Activated T-cell treated with anti-CD3 and anti-CD28 coated beads, Interleukin-2, amount 50 U/mL, for 4 hours (primary cell): ENCODE results near the gene CDC42EP1. TPM values are rescaled to one million over a fixed set of nuclear protein-coding genes. Genes with fewer than 3 reads are reported as not detected.
"Not testable (repeated sequence)": the region's sequence is repeated elsewhere in the genome, so short reads cannot be mapped to it uniquely, and the experiment has no call there.

Source experiments
- ATAC-seq, 2 donors: fragments of 200-7000 bp; cut with Tn5 transposase; one replicate each; pipeline ENCODE4 v1.10.0; 2021
- DNase-seq: peaks from one replicate; pipeline ENCODE4 v3.0.0-alpha.2; 2020
- H3K27me3 Mint-ChIP-seq: one replicate; pipeline ENCODE4 v1.8.0; 2021; ENCODE audit warnings: low read depth, mixed read lengths
- H3K36me3 Mint-ChIP-seq: one replicate; pipeline ENCODE4 v1.8.0; 2022; ENCODE audit warnings: mixed read lengths; ENCODE audit not compliant: insufficient read depth
- H3K4me1 Mint-ChIP-seq: one replicate; pipeline ENCODE4 v1.8.0; 2021; ENCODE audit warnings: low read depth, mixed read lengths
- H3K4me3 Mint-ChIP-seq: one replicate; pipeline ENCODE4 v1.8.0; 2021; ENCODE audit warnings: mild to moderate bottlenecking, moderate library complexity, mixed read lengths
- H3K9me3 Mint-ChIP-seq: one replicate; pipeline ENCODE4 v1.8.0; 2021; ENCODE audit warnings: mixed read lengths
- total RNA-seq, 3 donors: library from RNA; stranded (reverse); gene quantifications; one replicate each; pipeline ENCODE4 v1.2.1, GENCODE V29; 2021

Gene CDC42EP1
- total RNA-seq, 3 donors from 2014 or later = 0.13 to 0.42 (median 0.35) TPM

DNA sequence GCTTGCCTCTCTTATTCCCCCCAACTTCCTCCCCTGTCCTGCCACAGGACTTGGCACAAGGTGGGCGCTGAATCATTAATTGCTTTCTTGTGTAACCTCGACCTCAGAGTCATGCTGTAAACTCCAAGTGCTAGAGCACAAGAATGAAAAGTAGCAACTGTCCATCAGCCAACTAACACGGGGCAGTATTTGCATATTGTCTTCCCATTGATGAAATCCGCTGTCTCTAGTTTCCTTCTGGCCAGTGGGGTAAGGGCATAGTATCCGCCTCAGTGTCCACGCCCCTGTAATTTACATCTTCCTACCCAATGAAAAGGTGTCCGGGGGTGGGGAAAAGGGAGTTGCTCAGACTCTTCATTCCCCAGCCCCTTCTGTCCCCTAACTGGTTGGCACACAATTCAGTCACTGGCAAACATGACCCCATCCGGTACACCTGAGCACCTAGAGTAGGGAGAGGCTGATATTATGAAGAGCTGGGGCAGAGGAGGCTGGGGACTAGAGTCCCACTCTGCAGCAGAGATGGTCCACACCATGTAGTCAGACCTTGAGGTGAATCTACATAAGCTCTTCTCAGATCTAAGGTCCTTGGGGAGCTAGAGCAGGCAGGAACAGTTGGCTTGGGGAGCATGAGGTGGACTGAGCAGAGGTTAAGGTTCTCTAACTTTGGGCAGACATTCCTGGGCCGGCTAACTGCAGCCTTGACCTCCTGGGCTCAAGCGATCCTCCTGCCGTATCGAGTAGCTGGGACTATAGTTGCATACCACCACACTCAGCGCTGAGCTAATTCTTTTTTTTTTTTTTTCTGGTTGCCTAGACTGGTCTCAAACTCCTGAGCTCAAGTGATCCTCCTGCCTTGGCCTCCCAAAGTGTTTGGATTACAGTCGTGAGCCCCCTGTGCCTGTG, 41.5 kb downstream of the CDC42EP1 start:
- H3K4me1 Mint-ChIP-seq = peaks cover 23% of the 10 kb centered on the region
- ATAC-seq (peak; percentile 11 to 34), DNase-seq (no peak)
- H3K4me3 Mint-ChIP-seq = no peak overlapping the region
- no peaks in the 10 kb centered on the region for H3K9me3 Mint-ChIP-seq
- H3K36me3 Mint-ChIP-seq = no peaks in the 10 kb centered on the region
- no peaks in the 10 kb centered on the region for H3K27me3 Mint-ChIP-seq

- not testable (repeated sequence) for DNase-seq, H3K36me3 Mint-ChIP-seq, H3K4me3 Mint-ChIP-seq, H3K9me3 Mint-ChIP-seq, ATAC-seq, H3K27me3 Mint-ChIP-seq
- H3K4me1 Mint-ChIP-seq = peaks cover 30% of the 10 kb centered on the region
Observed at GRCh38 chr22:37602546-37603277, 42.4 kb downstream of the CDC42EP1 start.

DNA sequence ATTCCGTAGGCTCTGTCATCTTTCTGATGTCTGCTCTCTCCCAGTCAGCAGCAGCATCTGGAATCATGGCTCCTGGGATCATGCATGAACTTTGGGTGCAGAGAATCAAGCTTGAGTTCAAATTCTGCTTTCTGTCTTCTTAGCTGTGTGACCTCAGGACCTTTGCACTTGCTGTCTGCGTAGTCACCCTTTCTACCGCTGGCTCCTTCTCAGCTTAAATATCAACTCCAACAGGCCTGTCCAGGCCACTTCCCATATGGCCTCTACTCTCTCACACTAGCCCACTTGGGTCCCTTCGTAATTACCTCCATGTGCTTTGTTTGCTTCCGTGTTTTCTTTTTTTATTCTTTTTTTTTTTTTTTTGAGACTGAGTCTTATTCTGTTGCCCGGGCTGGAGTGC, 43.8 kb downstream of the CDC42EP1 start:
- Mint-ChIP-seq H3K27me3 (no peaks in the 10 kb centered on the region), H3K4me1 (peaks cover 36% of the 10 kb centered on the region), H3K4me3 (no peak overlapping the region), H3K36me3 (no peaks in the 10 kb centered on the region), H3K9me3 (no peaks in the 10 kb centered on the region)
- no peak for ATAC-seq
- DNase-seq = no peak

DNA sequence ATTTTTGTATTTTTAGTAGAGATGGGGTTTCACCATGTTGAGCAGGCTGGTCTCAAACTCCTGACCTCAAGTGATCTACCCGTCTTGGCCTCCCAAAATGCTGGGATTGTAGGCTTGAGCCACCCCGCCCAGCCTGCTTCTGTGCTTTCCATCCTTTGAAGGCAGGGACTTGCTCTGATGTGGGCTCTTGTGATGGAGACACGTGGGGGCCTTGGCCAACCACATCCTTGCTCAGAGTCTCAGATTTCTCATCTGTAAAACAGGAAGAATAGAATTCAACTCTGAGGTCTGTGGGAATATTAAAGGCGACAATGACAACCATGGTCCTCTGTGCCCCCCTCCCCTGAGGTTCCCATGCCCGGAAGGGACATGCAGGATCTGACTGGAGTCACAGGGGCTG, 44.6 kb downstream of the CDC42EP1 start:
- Mint-ChIP-seq H3K36me3 (no peaks in the 10 kb centered on the region), H3K9me3 (no peaks in the 10 kb centered on the region), H3K27me3 (no peaks in the 10 kb centered on the region), H3K4me1 (peaks cover 41% of the 10 kb centered on the region), H3K4me3 (peak overlapping the region; percentile 16)
- DNase-seq = peak; percentile 34
- no peak for ATAC-seq

- Mint-ChIP-seq H3K27me3 (no peaks in the 10 kb centered on the region), H3K9me3 (no peaks in the 10 kb centered on the region), H3K36me3 (no peaks in the 10 kb centered on the region), H3K4me3 (peak overlapping the region; percentile 79), H3K4me1 (peaks cover 48% of the 10 kb centered on the region)
- ATAC-seq = peak in 1 of 2 donors; percentile 9
- DNase-seq = peak; percentile 93
Observed at GRCh38 chr22:37607010-37607934, 47.0 kb downstream of the CDC42EP1 start.

DNA sequence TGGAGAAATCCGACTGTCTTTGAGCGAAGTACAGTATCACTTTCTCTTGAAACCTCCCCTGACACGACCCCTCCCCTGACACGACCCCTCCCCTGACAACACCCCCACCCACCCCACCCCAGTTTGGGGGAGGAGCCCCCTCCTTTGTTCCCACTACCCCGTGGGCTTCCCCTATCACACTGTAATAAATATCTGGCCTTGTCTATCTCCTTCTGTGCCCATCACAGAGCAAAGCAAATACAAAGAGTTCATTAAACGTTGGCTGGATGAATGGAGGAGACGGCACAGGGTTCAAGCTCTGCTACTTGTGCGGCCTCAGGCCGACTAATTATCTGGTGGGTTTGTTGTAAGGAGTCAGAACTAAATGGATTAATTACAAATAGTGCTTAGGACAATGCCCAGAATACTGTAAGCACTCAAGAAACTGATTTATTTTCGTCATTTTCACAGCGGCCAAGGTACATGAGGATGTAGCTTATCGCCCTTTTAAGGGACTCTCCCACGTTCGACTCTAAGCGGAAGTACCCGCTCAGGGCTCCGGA, 47.7 kb downstream of the CDC42EP1 start:
- ATAC-seq (no peak), DNase-seq (no peak)
- Mint-ChIP-seq H3K9me3 (no peaks in the 10 kb centered on the region), H3K4me1 (peaks cover 51% of the 10 kb centered on the region), H3K36me3 (no peaks in the 10 kb centered on the region), H3K27me3 (no peaks in the 10 kb centered on the region), H3K4me3 (peak overlapping the region; percentile 79)

DNA sequence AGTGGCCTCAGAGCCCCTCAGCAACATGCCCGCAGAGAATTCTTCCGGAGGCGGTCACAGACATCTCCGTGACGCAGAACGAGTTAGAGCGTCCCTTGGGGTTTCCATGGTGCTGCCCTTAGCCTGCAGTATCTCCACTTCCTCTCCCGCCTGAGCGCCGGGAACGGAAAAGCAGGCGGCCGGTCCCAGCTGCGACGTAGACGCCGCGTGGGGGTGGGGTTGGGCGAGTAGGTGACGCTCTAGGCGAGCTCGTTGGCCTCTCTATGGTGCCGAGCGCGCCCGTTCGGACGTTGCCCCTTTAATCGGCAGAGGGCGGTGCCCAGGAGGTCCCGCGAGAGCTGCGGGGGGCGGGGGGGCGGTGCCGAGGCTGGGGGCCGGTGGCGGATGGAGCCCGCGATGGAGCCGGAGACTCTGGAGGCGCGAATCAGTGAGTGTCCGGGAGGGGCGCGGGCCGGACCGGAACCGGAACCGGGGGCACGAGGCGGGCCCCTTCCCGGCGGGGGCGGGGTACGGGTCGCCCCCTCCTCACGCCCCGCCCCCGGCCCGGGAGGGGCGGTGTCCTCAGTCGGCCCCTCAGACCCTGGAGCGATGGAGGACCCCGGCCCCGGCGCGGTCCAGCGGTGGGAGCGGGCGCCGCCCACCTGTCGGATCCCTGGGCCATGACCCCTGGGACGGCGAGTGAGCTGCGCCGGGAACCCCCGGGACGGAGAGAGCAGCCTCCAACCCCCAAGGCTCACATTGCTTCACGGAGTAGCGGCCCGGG, 48.4 kb downstream of the CDC42EP1 start, which contains the start of gene GGA1:
Gene GGA1, plus strand, starts transcription at position 358 of the 763 bp plus-strand sequence. Its CDS starts 27 bp downstream, at position 385.
- Mint-ChIP-seq H3K9me3 (no peaks in the 10 kb centered on the region), H3K4me3 (peak within 1 kb of the TSS; percentile 98), H3K36me3 (no peaks in the 10 kb centered on the region), H3K27me3 (no peaks in the 10 kb centered on the region), H3K4me1 (peaks cover 51% of the 10 kb centered on the region)
- peak; percentile 87 to 89 for ATAC-seq
- DNase-seq = peak; percentile 93

DNA sequence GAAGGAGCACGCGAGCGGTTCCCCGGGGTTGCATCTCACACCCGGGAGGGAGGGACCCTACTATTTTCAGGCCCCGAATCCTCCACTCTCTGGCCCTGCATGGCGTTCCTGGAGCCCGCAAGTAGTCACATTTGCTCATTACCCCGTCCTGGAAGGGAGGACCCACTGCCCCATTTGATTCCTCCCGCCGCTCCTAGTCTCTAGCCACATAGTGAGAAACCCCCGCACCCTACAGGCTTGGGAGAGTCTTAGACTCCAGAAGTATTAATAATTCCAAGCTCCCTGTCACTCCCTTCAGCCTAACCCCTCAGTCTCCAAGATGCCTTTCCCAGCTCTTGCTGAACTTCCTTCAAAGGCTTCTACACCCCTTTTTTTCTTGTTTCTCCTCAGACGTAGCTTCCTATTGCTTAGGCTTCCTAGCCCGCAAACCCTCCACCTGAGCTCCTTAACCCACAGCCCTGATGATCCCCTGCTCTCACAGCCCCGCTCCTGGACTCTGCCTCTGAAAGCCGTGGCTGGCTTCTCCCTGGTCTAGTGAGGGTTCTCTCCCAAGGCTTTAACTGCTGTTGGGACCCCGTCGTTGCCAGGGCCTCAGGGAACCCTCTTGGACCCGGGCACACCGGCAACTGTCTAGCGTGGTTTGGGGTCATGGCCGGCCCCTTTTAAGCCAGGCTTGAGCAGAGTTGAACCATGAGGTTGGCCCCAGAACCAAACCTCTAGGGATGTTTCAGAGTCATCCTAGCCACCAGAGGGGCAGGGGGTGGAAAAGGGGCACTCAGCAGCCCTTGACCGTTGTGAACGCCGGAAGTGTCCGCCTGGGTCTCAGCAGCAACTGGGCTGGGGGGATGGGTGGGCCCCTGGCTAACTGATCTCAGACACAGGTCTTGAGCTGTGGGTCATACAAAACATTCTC, 49.2 kb downstream of the CDC42EP1 start:
- Mint-ChIP-seq H3K4me1 (peaks cover 46% of the 10 kb centered on the region), H3K27me3 (no peaks in the 10 kb centered on the region), H3K4me3 (peak overlapping the region; percentile 98), H3K9me3 (no peaks in the 10 kb centered on the region), H3K36me3 (peaks cover under 1% of the 10 kb centered on the region)
- ATAC-seq (no peak), DNase-seq (no peak)

GRCh38 chr22:37610153-37610475, 49.8 kb downstream of the CDC42EP1 start:
- H3K27me3 Mint-ChIP-seq, H3K9me3 Mint-ChIP-seq, ATAC-seq, DNase-seq, H3K36me3 Mint-ChIP-seq: not testable (repeated sequence)
- Mint-ChIP-seq H3K4me1 (peaks cover 41% of the 10 kb centered on the region), H3K4me3 (peak overlapping the region; percentile 98)

- ATAC-seq (no peak), DNase-seq (no peak)
- Mint-ChIP-seq H3K36me3 (peaks cover 4% of the 10 kb centered on the region), H3K9me3 (no peaks in the 10 kb centered on the region), H3K4me3 (peak overlapping the region; percentile 98), H3K4me1 (peaks cover 36% of the 10 kb centered on the region), H3K27me3 (no peaks in the 10 kb centered on the region)
Observed at GRCh38 chr22:37610480-37611129, 50.3 kb downstream of the CDC42EP1 start.

DNA sequence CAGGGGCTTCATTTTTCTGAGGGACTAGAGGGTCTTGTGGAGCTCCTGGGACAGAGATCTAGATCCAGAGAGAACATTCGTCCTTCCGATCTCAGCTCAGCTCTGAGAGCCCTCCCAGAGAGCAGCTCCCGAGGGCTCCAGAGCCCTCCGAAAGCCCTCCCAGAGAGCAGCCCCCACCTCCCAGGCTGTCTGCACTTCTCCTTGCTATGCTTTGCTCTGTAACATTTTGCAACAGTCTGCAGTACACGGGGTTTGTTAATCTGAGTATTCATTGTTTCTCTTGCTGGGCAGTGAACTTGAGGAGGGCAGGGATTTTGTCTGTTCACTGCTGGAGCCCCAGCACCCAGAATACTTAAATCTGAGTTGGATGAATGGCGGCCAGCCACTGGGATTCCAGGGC, 50.9 kb downstream of the CDC42EP1 start:
- Mint-ChIP-seq H3K9me3 (no peaks in the 10 kb centered on the region), H3K4me1 (peaks cover 32% of the 10 kb centered on the region), H3K36me3 (peaks cover 4% of the 10 kb centered on the region), H3K27me3 (no peaks in the 10 kb centered on the region), H3K4me3 (no peak overlapping the region)
- DNase-seq (no peak), ATAC-seq (no peak)
